ENCODE results near the gene POSTN. TPM values are rescaled to one million over a fixed set of nuclear protein-coding genes. Genes with fewer than 3 reads are reported as not detected.

Gene POSTN
- total RNA-seq, 1 experiment from 2014 or later: 0.33 TPM

GRCh38 chr13:37608750-37609339 is 10.3 kb upstream of the POSTN start:
- Histone ChIP-seq H2BK15ac (ENCODE audit: low read depth, low read length) (no peak overlapping the region), H4K20me1 (ENCODE audit: control insufficient read depth, insufficient read depth, insufficient read length) (no peaks in the 10 kb centered on the region), H3K4ac (ENCODE audit: low read depth, low read length) (no peak overlapping the region), H2AFZ (ENCODE audit: low read length) (no peak overlapping the region), H2BK20ac (ENCODE audit: low read depth, low read length, poor library complexity, severe bottlenecking) (no peak overlapping the region), H2BK5ac (ENCODE audit: insufficient read length, low read length) (no peak overlapping the region), H3K18ac (ENCODE audit: insufficient read length, low read depth, low read length) (no peak overlapping the region), H3K9me3 (ENCODE audit: control insufficient read depth, low read depth, low read length) (no peaks in the 10 kb centered on the region), H2BK120ac (ENCODE audit: low read depth, low read length, poor library complexity, severe bottlenecking) (no peak overlapping the region), H4K5ac (ENCODE audit: insufficient read length, low read depth, low read length) (no peak overlapping the region), H4K91ac (ENCODE audit: insufficient read length, low read depth, low read length) (no peak overlapping the region), H3K27me3 (ENCODE audit: insufficient read depth, low read length) (no peaks in the 10 kb centered on the region), H3K27ac (ENCODE audit: insufficient read length, low read depth, low read length) (no peak overlapping the region), H2BK12ac (ENCODE audit: insufficient read length, low read depth, low read length) (no peak overlapping the region), H2AK5ac (ENCODE audit: insufficient read length, low read length) (no peak overlapping the region), H3K79me1 (ENCODE audit: insufficient read depth, low read depth, low read length, poor library complexity, severe bottlenecking) (no peaks in the 10 kb centered on the region), H3K23me2 (ENCODE audit: insufficient read length, low read depth, low read length, poor library complexity, severe bottlenecking) (no peaks in the 10 kb centered on the region), H3K14ac (ENCODE audit: insufficient read depth, low read length) (no peak overlapping the region), H3T11ph (ENCODE audit: low read length) (no peak overlapping the region), H3K56ac (ENCODE audit: insufficient read length, low read depth, low read length) (no peak overlapping the region), H4K8ac (replicated peaks; ENCODE audit: insufficient read length, low read depth, low read length) (no peak overlapping the region), H3K9ac (ENCODE audit: extremely low read depth, insufficient read length, low read length) (no peak overlapping the region), H3K4me1 (ENCODE audit: insufficient read depth, low read length) (no peaks in the 10 kb centered on the region), H3K79me2 (ENCODE audit: insufficient read depth, low read length) (no peaks in the 10 kb centered on the region), H3K4me2 (ENCODE audit: insufficient read depth, insufficient read length, low read length) (no peak overlapping the region), H3K23ac (ENCODE audit: insufficient read length, low read depth, low read length) (no peak overlapping the region)
- H3K4me1 Mint-ChIP-seq: peaks cover 6 to 8% of the 10 kb centered on the region in 2 experiments
- no peak for DNase-seq
- no peak overlapping the region for H3K4me3 Mint-ChIP-seq
- no peaks in the 10 kb centered on the region; a peak in 1 of 7 replicates for H3K36me3 Mint-ChIP-seq (ENCODE audit: insufficient read depth in 1 of 3, low read depth in 3 of 3)
- H3K27ac Mint-ChIP-seq: peak overlapping the region in 1 of 3 experiments; percentile 7; a peak in 1 of 7 replicates
- H3K27me3 Mint-ChIP-seq (ENCODE audit: low read depth): no peaks in the 10 kb centered on the region
- peak; percentile 63 for TF ChIP-seq CTCF (conservative IDR thresholded peaks at IDR 0.05)
- H3K9me3 Mint-ChIP-seq: no peaks in the 10 kb centered on the region; a peak in 2 of 5 replicates
- WGBS (ENCODE audit: extremely low coverage, insufficient read length, low lambda C conversion rate): no CpG with 5 or more reads among the region's 1 CpG

Data from H9 (cell line).